HG02678 (cell line): ENCODE results near the gene OR2D2.
"Not testable (repeated sequence)": the region's sequence is repeated elsewhere in the genome, so short reads cannot be mapped to it uniquely, and the experiment has no call there.

Source experiments
- ATAC-seq: cut with Tn5 transposase; IDR thresholded peaks from one replicate; pipeline ENCODE4 v1.9.1; 2021; ENCODE audit warnings: mild to moderate bottlenecking, moderate library complexity; ENCODE audit not compliant: unreplicated experiment

OR2D2 gene

GRCh38 chr11:6887711-6888110 is 4.6 kb downstream of the OR2D2 start:
- ATAC-seq = not testable (repeated sequence)

- no peak for ATAC-seq
Measured at GRCh38 chr11:6882751-6883150, 9.5 kb downstream of the OR2D2 start.

- ATAC-seq = no peak
Measured at GRCh38 chr11:6876914-6877313, 15.4 kb downstream of the OR2D2 start.

GRCh38 chr11:6876325-6876724 is 16.0 kb downstream of the OR2D2 start, which contains the start of gene OR10A4:
Gene OR10A4, plus strand, starts transcription at chr11:6876625. Its CDS starts 23 bp downstream, at chr11:6876648.
- ATAC-seq = no peak

GRCh38 chr11:6875761-6876160 is 16.5 kb downstream of the OR2D2 start:
- ATAC-seq = no peak

GRCh38 chr11:6871278-6871677 is 21.0 kb downstream of the OR2D2 start:
- no peak for ATAC-seq

- no peak for ATAC-seq
Measured at GRCh38 chr11:6864438-6864837, 27.9 kb downstream of the OR2D2 start.

GRCh38 chr11:6862961-6863360 is 29.3 kb downstream of the OR2D2 start, which contains the start of gene OR10A2:
Gene OR10A2, plus strand, starts transcription at chr11:6863057. Its CDS starts 6,698 bp downstream, at chr11:6869755.
- no peak for ATAC-seq

- peak; percentile 71 for ATAC-seq
Measured at GRCh38 chr11:6856871-6857270, 35.4 kb downstream of the OR2D2 start.

GRCh38 chr11:6855971-6856541 is 36.2 kb downstream of the OR2D2 start:
- ATAC-seq = no peak

GRCh38 chr11:6854801-6855200 is 37.5 kb downstream of the OR2D2 start:
- ATAC-seq = not testable (repeated sequence)

GRCh38 chr11:6850526-6850925 is 41.8 kb downstream of the OR2D2 start:
- no peak for ATAC-seq

- ATAC-seq = no peak
Measured at GRCh38 chr11:6845383-6845782, 46.9 kb downstream of the OR2D2 start, which contains the start of gene OR10A5. Gene OR10A5, plus strand, starts transcription at chr11:6845683. Its CDS starts 0 bp downstream, at chr11:6845683.

- no peak for ATAC-seq
Measured at GRCh38 chr11:6844356-6844755, 47.9 kb downstream of the OR2D2 start.

GRCh38 chr11:6843670-6844069 is 48.6 kb downstream of the OR2D2 start:
- no peak for ATAC-seq

- no peak for ATAC-seq
Measured at GRCh38 chr11:6841694-6842093, 50.6 kb downstream of the OR2D2 start.
